Panc1 (cell line): ENCODE measurements around the gene DIAPH1.

ENCODE experiments used
- SIN3A ChIP-seq: IDR thresholded peaks from 2 replicates; pipeline ENCODE4 v1.6.1; 2012; ENCODE audit warnings: low read depth, mild to moderate bottlenecking, low read length, moderate library complexity, borderline replicate concordance; ENCODE audit not compliant: insufficient read depth
- TF ChIP-seq, protein P1 (sequence below): fragments of 450-650 bp; IDR thresholded peaks from 2 replicates; pipeline ENCODE4 v1.5.1; 2017; ENCODE audit warnings: mild to moderate bottlenecking

GRCh38 chr5:141515946-141516671, 102.7 kb downstream of the DIAPH1 start:
- TF ChIP-seq, protein P1, sequence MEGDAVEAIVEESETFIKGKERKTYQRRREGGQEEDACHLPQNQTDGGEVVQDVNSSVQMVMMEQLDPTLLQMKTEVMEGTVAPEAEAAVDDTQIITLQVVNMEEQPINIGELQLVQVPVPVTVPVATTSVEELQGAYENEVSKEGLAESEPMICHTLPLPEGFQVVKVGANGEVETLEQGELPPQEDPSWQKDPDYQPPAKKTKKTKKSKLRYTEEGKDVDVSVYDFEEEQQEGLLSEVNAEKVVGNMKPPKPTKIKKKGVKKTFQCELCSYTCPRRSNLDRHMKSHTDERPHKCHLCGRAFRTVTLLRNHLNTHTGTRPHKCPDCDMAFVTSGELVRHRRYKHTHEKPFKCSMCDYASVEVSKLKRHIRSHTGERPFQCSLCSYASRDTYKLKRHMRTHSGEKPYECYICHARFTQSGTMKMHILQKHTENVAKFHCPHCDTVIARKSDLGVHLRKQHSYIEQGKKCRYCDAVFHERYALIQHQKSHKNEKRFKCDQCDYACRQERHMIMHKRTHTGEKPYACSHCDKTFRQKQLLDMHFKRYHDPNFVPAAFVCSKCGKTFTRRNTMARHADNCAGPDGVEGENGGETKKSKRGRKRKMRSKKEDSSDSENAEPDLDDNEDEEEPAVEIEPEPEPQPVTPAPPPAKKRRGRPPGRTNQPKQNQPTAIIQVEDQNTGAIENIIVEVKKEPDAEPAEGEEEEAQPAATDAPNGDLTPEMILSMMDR, result no peak
- TF ChIP-seq SIN3A, result no peak
